ENCODE data around the gene GLT1D1.

GLT1D1 gene

GRCh38 chr12:128823916-128824839, 29.1 kb upstream of the GLT1D1 start, which contains the start of gene SLC15A4:
Gene SLC15A4, minus strand, starts transcription at chr12:128823958. Its CDS starts 15 bp downstream, at chr12:128823943.
- Histone ChIP-seq H3K27me3 (replicated peaks; ENCODE audit: control insufficient read depth, insufficient read depth, low read length) (no peaks in the 10 kb centered on the region), H3K4me3 (replicated peaks; ENCODE audit: low read depth, low read length) (peak within 1 kb of the TSS; percentile 94), H3K36me3 (ENCODE audit: control insufficient read depth, insufficient read depth, low read length) (peaks cover 1% of the 10 kb centered on the region; the same call in 1 of the 2 replicates)
- DNase-seq (ENCODE audit: extremely low read depth, insufficient read length): peak; percentile 94
- peak; percentile 39 for TF ChIP-seq CTCF (IDR thresholded peaks at IDR 0.05; ENCODE audit: insufficient read depth, low read length, poor library complexity, severe bottlenecking)

- TF ChIP-seq CTCF (IDR thresholded peaks at IDR 0.05; ENCODE audit: insufficient read depth, low read length, poor library complexity, severe bottlenecking): no peak
- DNase-seq (ENCODE audit: extremely low read depth, insufficient read length): no peak
- Histone ChIP-seq H3K27me3 (replicated peaks; ENCODE audit: control insufficient read depth, insufficient read depth, low read length) (no peaks in the 10 kb centered on the region), H3K36me3 (ENCODE audit: control insufficient read depth, insufficient read depth, low read length) (no peaks in the 10 kb centered on the region), H3K4me3 (replicated peaks; ENCODE audit: low read depth, low read length) (no peak overlapping the region)
Measured at GRCh38 chr12:128825835-128826234, 27.4 kb upstream of the GLT1D1 start.

DNA sequence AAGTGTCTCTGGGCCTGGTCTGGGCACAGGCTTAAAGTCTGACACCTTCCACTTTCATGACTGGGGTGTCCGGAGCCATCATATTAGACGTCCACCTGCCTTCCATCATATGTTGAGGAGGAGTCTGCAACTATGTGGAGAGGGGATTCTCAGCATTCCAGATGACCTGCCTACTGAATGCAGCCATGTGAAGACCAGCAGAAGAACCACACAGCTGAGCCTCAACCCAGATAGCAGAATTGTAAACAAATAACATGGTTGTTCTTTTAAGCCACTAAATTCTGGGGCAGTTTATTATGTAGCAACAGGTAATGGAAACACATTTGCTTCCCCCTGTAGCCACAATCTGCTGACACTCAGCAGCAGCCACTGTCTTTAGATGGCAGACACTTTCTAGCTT, 25.6 kb upstream of the GLT1D1 start:
- DNase-seq (ENCODE audit: extremely low read depth, insufficient read length): no peak
- no peaks in the 10 kb centered on the region for H3K27me3 ChIP-seq (replicated peaks; ENCODE audit: control insufficient read depth, insufficient read depth, low read length)
- H3K4me3 ChIP-seq (replicated peaks; ENCODE audit: low read depth, low read length): no peak overlapping the region
- H3K36me3 ChIP-seq (ENCODE audit: control insufficient read depth, insufficient read depth, low read length): no peaks in the 10 kb centered on the region
- TF ChIP-seq CTCF (IDR thresholded peaks at IDR 0.05; ENCODE audit: insufficient read depth, low read length, poor library complexity, severe bottlenecking): no peak

- Histone ChIP-seq H3K27me3 (replicated peaks; ENCODE audit: control insufficient read depth, insufficient read depth, low read length) (no peaks in the 10 kb centered on the region), H3K4me3 (replicated peaks; ENCODE audit: low read depth, low read length) (peak overlapping the region; percentile 6; the same call in 1 of the 2 replicates), H3K36me3 (ENCODE audit: control insufficient read depth, insufficient read depth, low read length) (no peaks in the 10 kb centered on the region)
- TF ChIP-seq CTCF (IDR thresholded peaks at IDR 0.05; ENCODE audit: insufficient read depth, low read length, poor library complexity, severe bottlenecking): no peak
- DNase-seq (ENCODE audit: extremely low read depth, insufficient read length): peak; percentile 84
Measured at GRCh38 chr12:128829861-128830504, 23.3 kb upstream of the GLT1D1 start.

DNA sequence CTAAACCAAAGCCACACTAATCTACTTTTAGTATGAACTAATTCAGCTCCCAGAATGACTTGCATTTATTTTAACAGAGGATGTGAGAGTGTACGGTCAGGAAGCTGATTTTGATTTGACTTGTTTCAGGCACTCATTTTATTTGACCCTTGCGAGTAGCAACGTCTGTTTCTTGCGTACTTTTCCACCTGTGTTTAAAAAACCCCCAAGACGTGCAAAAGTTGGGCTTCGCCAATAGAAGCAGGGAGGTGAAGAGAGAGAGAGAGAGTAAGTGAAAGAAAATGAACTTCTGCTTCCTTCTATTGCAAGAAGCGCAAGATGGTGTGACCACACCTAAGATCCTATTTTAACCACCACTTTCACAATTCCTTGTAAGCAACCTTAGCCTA, 22.8 kb upstream of the GLT1D1 start:
- Histone ChIP-seq H3K4me3 (replicated peaks; ENCODE audit: low read depth, low read length) (no peak overlapping the region), H3K27me3 (replicated peaks; ENCODE audit: control insufficient read depth, insufficient read depth, low read length) (no peaks in the 10 kb centered on the region), H3K36me3 (ENCODE audit: control insufficient read depth, insufficient read depth, low read length) (no peaks in the 10 kb centered on the region)
- no peak for TF ChIP-seq CTCF (IDR thresholded peaks at IDR 0.05; ENCODE audit: insufficient read depth, low read length, poor library complexity, severe bottlenecking)
- DNase-seq (ENCODE audit: extremely low read depth, insufficient read length): peak; percentile 78
